ENCODE measurements around the gene PTPN7. TPM values are rescaled to one million over a fixed set of nuclear protein-coding genes. Genes with fewer than 3 reads are reported as not detected.
"Not testable (repeated sequence)": the region's sequence is repeated elsewhere in the genome, so short reads cannot be mapped to it uniquely, and the experiment has no call there.

The PTPN7 gene
- total RNA-seq, 1 donor from 2014 or later: not detected

DNA sequence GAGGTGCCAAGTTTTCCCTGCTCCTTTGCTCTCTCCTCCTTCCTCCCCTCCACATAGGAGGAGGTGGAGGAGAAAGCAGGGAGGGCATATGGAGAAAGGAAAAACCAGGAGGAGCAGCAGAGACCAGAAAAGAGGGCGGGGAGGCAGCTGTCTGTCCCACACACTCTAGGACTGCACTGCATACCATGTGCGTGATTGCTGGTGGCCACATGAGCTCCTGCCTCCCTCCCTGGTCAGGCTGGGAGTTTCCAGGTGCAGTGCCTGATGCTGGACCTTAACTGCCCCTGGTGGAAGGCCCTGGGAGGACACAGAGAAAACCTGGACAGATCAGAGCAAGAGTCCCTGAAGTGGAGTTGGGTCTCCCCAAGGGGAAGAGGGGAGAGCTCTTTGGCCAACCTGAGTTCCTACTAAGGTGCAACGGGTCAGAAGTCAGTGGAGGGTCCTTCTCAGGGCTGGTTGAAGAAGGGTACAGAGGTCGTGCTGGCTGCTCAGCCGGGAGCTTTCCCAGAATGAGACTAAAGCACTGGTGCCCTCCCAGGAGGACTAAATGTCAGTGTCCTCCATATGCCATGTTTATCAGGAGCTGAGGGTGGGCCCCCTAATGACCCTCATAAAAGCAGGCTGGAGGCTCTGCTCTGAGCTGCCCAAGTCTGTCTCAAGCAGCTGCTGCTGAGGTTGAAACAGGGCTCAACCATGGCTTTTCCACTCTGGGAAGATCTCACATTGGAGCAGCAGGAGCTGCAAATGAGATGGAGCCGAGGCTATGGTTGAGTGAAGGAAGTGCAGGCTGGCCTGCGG lies 29.7 kb upstream of the PTPN7 start:
- no peak for DNase-seq (ENCODE audit: low spot score in 2 of 2)

DNA sequence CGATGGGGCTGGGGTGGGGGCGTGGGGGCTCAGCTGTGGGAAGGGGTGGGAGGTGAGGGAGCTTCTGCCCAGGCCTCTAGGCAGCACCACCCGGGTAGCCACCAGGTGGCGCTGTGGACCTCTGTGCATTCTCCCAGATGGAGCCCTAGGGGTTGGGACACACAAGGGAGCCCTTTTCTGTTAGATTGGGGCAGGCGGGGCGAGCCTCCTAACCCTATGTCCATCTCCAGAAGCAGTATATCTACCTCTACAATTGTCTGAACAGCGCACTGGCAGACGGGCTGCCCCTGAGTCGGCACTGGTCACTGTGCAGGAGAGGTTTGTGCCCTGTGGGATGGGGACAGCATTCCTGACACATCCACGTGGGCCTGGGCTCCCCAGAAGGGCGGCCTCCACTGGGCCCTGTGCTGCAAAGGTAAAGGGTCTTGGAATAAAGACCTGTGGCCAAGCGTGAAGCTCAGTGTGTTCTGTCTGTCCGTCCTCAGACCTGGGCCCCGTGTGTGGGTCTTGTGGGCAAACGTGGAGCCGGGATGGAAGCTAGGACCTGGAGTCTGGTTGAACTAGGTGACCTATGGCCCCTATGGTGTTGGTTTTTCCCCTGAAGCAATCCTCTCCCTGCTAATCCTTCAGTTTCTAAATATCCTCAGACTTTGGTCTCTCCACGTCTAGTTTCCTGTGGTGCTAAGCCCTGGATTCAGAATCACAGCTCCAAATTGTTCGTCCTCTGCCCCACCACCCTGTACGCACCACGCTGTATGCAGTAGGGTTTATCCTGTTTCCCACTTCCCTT lies 28.8 kb upstream of the PTPN7 start:
- DNase-seq (ENCODE audit: low spot score in 2 of 2) (peak in 1 of 2 donors; percentile 69), FAIRE-seq (no peak)

More for the DNA sequence above, 29.7 kb upstream of the PTPN7 start:
- no peak for FAIRE-seq

DNA sequence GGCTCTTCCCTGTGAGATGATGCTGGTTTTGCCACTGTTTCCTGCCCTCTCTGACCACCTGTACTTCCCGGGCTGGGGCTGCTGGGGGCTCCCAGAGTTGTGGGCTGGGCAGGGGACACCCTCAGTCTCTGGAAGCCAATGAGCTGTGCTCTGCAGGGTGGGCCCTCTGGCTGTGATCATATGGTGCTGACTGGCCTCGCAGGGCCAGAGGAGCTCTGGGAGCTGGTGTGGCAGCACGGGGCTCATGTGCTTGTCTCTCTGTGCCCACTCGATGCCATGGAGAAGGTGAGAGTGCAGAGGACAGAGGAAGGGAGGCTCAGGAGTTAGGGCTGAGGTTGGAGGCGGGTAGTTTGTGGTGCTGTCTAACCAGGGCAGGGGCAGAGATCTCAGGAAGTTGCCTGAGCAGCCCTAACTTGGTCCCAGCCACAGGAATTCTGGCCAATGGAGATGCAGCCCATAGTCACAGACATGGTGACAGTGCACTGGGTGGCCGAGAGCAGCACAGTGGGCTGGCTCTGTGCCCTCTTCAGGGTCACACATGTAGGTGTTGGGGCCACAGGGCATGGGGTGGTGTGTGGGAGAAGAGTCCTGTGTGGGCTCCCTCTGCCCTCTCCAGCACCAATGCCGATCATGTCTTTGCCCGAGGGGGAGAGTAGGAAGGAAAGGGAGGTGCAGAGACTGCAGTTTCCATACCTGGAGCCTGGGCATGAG lies 27.4 kb upstream of the PTPN7 start:
- FAIRE-seq: no peak
- DNase-seq (ENCODE audit: low spot score in 2 of 2): no peak

DNA sequence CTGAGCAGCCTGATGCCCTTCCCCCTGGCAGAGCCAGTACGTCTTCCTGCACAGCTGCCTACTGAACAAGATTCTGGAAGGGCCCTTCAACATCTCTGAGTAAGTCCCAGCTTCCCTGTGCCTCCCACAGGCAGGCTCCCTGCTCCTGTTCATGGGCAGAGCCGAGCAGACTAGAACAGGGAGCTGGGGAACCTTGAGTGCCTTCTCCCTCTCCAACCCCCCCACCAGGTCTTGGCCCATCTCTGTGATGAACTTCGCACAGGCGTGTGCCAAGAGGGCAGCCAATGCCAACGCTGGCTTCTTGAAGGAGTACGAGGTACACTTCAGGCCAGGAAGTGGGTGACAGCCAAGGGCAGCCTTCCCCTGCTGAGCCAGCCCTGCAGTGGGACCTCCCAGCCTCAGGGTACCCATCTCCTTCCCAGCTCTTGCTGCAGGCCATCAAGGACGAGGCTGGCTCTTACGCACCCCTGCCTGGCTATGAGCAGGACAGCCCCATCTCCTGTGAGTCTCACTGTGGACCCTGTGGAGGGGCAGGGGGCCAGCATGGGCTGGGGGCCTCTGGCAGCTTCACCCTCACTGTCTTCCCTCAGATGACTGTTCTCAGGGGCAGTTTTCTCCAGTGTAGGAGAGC lies 26.8 kb upstream of the PTPN7 start:
- no peak for DNase-seq (ENCODE audit: low spot score in 2 of 2)
- no peak for FAIRE-seq

DNA sequence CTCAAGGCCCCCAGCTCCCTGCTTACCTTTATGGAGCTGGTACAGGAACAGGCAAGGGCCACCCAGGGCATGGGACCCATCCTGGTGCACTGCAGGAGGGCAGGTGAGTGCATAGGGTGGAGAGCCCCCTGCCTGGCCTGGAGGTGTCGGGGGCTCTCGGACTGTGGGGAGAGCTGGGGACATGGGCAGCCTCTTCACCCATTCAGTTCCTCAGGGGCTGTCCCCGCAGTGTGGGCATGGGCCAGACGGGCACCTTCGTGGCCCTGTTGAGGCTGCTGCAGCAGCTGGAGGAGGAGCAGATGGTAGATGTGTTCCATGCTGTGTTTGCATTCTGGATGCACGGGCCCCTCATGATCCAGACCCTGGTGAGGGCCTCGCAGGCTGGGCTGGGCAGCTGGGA lies 25.9 kb upstream of the PTPN7 start:
- no peak for DNase-seq (ENCODE audit: low spot score in 2 of 2)
- no peak for FAIRE-seq

DNA sequence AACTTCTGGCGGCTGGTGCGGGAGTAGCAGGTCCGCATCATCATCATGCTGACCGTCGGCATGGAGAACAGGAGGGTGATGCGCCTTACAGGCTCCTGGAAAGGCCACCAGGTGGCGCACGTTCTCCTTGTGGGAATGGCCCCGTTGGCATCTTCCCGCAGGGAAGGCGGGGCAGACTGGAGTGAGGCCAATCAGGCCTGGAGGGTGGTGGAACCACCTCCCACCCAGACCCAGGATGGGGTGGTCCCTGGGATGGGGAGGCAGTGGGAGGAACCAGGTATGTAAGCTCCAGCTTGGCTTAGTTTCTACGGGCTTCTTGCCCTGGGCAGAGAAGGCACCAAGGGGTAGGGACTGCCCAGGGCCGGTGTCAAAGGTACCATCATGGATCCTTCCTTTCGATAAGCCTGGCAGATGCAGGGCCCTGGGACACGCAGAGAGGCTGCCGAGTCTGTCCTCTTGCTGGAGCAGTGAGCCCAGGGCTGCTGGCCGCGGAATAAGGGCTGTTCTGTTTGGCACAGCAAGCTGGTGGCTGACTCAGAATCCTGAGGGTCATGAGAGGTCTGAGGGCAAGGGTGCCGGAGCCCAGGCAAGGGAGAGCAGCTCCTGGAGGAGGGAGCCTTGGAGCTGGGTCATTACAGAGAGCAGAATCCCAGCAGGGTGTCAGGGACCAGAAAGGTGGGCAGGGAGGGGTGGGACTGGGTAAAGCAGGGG lies 24.5 kb upstream of the PTPN7 start:
- no peak for FAIRE-seq
- DNase-seq (ENCODE audit: low spot score in 2 of 2): peak; percentile 50 to 85

DNA sequence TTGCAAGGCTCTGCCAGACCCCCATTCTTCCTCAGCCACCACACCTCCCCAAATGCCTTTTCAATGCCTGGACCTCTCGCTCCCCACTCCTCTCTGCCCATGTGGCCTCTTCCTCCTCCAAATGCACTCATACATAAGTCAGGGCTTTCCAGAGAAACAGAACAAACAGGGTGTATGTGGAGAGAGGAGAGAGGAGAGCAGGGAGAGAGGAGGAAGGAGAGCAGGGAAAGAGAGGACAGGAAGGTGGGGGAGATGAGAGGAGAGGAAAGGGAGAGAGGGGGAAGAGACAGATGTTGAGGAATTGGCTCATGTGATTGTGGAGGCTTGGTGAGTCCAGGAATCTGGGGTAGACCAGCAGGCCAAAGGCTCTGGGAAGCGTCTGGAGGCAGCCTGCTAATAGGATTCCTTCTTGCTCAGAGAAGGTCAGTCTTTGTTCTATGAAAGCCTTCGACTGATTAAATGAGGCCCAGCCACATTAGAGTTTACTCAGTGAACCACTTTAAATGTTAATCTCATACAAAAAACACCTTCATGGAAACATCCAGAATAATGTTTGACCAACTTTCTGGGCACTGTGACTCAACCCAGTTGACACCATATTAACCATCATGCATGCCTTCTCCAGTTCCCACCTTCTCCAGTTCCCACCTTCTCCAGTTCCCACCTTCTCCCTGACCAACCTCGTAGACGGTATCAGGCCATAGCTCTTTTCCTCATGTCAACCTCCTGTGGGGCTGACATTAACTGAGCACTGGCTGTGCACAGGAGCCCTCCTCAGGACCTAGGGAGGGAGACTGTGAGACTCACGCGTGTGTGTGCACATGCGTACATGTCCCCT lies 21.9 kb upstream of the PTPN7 start:
- DNase-seq (ENCODE audit: low spot score in 2 of 2) (no peak), FAIRE-seq (no peak)

DNA sequence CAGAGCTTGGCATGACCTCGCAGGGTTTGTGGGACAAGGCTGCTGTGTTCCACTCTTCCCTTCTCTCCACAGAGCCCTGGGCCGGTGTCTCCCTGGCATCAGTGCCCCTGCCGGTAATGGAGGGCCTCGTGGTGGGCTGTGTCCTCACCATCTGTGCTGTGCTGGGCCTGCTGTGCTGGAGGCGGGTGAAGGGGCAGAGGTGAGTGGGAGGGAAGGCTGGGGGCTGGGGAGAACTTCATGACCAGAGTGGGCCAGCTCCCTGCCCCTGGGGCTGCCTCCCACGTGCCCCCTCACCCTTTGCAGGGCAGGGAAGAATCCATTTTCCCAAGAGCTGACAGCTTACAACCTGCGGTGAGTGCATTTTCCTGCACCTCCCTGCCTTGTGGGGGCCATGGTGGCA lies 21.2 kb upstream of the PTPN7 start:
- no peak for DNase-seq (ENCODE audit: low spot score in 2 of 2)
- FAIRE-seq: no peak

DNA sequence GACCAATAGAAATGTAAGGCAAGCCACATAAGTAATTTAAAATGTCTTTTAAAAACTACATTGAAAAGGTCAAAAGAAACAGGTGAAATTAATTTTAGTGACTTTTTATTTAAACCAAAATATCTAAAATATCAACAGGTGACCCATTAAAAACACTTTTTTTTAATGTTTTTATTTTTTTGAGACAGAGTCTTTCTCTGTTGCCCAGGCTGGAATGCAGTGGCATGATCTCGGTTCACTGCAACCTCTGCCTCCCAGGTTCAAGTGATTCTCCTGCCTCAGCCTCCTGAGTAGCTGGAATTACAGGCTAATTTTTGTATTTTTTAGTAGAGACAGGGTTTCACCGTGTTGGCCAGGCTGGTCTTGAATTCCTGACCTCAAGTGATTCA lies 20.3 kb upstream of the PTPN7 start:
- not testable (repeated sequence) for FAIRE-seq; DNase-seq (ENCODE audit: low spot score in 2 of 2)

DNA sequence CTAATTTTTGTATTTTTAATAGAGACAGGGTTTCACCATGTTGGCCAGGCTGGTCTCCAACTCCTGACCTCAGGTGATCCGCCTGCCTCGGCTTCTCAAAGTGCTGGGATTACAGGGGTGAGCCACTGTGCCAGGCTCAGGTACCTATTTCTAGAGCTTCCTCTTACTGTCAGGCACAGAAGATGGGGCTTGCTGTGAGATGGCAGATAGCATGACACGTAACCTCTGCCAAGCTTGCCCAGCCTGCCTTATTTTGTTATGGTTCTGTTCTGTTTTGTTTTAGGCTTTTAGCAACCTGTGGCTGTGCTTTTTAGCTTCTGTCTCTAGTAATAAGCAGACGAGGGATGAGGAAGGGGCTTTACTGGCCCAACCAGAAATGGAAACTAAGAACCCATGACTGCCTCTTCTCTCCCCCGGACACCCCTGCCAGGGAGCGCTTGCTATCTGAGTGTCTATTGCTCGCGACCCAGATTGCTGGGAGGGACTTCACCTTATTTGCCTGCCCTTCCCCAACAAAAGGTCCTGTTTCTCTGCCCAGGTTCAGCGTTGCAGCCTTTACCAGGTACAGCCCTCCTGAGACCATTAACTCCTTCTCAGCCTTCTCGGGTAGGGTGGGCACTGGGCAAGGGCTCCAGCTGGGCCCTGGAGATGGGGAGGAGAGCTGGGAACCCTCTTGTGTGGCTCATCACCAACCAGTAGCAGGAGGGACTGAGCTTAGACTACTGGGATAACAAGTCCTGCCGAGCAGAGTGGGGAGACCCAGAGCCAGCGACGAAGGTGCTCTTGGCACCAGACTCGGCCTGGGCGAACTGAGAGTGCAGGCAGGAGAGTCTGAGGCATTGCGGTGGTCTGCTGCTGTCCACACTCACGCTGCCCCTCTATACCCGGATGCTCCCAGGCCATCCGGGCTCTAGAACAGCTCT lies 19.7 kb upstream of the PTPN7 start:
- FAIRE-seq: no peak

DNA sequence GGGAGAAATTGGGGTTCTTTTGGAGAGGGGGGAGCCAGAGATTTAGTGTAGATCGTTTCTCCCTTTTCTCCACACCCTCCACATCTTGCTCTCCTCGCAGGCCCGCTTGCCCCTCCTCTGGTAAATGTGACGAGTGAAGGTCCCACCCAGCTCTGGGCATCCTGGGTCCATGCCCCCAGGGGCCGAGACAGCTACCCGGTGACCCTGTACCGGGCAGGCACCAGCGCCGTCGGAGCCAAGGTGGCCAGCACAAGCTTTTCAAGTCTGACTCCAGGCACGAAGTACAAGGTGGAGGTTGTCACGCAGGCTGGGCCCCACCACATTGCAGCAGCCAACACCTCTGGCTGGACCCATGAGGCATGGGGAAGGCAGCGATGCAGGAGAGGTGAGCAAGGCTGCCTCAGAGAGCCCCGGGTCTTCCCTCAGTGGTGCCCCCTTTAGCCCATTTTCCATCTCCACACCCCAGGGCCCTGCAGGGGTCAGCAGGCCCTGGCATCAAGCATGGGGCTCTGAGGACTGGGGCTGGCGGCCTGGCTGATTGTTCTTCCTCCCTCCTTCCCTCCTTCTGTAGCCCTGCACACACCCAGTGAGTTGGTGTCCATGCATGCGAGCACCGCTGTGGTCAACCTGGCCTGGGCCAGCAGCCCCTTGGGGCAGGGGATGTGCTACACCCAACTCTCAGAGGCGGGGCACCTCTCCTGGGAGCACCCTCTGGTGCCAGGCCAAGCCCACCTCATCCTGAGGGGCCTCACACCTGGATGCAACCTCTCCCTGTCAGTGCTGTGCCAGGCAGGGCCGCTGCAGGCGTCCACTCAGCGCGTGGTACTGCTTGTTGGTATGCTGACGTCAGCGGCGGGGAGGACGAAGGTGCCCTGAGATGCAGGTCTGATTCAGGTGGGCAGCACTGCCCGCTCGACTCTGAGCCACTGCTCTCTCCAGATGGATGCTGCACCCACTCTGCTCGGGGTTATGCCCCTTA lies 16.8 kb upstream of the PTPN7 start:
- FAIRE-seq (no peak), DNase-seq (ENCODE audit: low spot score in 2 of 2) (no peak)

More for the DNA sequence above, 19.7 kb upstream of the PTPN7 start:
- DNase-seq (ENCODE audit: low spot score in 2 of 2): no peak

DNA sequence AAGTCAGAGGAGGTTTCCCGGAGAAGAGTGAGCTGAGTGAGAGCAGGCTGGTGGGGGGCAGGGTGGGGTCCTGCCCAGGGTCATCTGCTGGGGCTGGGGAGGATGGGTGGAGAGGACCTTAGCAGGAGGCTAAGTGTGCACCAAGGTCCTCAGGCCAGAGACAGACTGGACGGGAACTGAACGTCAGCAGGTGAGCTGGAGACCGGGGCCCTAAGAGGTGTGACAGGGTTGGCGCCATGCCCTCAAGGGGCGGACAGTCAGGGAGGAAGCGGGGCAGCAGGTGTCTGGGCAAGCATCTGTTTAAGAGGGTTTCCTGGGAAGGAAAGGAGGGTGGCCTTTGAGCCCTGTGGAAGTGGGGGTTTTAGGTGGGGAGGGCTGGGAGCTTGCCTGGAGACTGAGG lies 13.6 kb upstream of the PTPN7 start:
- no peak for FAIRE-seq

DNA sequence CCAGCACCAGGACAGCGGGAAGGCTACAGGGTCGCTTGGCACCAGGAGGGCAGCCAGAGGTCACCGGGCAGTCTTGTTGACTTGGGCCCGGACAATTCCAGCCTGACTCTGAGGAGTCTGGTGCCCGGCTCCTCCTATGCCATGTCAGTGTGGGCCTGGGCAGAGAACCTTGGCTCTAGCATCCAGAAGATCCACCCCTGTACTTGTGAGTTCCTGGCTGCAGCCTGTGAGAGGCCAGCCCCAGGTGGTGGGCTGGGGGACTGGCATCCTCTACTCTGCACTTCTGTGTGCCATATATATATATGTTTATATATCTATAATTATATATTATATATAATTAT lies 11.6 kb upstream of the PTPN7 start:
- no peak for DNase-seq (ENCODE audit: low spot score in 2 of 2)
- FAIRE-seq: no peak

More for the DNA sequence above, 13.6 kb upstream of the PTPN7 start:
- no peak for DNase-seq (ENCODE audit: low spot score in 2 of 2)

DNA sequence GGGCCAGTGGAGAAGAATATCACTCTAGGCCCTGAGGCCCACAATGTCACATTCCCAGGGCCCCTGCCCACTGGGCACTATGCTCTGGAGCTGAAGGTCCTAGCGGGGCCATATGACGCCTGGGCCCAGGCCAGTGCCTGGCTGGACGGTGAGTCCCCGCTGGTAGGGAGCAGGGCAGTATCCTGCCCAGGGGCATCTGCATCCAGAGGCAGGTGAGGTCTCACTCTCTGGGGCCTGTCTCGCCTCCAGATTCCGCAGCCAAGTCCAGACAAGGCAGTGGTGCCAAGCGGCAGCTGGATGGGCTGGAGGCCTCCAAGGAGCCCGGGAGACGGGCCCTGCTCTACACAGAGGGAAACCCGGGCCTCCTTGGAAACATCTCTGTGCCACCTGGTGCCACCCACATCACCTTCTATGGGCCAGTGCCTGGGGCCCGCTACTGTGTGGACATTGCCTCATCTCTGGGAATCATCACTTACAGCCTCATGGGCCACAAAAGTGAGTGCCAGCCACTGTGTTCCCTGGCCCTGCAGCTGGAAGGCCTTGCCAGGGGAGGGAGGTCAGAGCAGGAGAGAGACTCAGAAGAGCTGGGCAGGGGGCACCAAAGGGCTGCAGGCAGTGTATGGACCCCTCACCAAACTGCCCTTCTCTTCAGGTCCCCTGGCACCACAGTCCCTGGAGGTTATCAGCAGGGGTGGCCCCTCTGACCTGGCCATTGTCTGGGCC lies 11.1 kb upstream of the PTPN7 start:
- no peak for FAIRE-seq

DNA sequence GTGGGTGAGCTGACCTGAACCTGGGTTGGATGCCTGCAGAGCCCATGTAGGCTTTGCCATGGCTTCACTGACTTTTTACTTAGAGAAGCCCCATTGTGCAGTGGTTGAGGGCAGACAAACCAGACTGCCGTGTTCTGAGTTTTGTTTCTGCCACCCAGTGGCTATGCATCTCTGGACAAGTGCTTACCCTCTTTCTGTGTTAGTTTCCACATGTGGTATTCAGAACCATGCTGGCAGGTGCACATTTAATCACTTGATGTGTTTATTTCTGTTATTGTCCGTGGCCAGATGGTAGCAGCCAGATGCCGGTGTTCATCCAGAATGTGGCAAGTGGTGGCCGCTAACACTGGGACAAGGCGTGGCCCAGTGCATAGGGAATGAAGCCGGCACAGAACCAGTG lies 10.3 kb upstream of the PTPN7 start:
- FAIRE-seq (no peak), DNase-seq (ENCODE audit: low spot score in 2 of 2) (no peak)

More for the DNA sequence above, 11.1 kb upstream of the PTPN7 start:
- no peak for DNase-seq (ENCODE audit: low spot score in 2 of 2)

DNA sequence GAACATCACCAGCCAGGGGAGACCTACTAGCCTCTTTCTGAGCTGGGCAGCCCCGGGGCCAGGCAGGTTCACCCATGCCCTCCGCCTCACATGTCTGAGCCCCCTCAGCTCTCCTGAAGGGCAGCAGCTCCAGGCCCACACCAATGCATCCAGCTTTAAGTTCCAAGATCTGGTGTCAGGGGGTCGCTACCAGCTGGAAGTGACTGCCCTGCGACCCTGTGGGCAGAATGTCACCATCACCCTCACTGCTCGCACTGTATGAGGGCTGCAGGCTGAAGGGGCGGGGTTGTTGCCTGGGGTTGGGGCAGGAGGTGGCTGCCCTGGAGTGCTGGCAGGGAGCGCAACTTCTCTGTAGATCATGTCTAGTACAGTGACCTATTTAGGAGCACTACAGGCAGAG lies 8.5 kb upstream of the PTPN7 start:
- DNase-seq (ENCODE audit: low spot score in 2 of 2) (no peak), FAIRE-seq (no peak)

Measured in frontal cortex (tissue), 4 donors.